ENCODE measurements around the gene E2F3.

Gene E2F3

DNA sequence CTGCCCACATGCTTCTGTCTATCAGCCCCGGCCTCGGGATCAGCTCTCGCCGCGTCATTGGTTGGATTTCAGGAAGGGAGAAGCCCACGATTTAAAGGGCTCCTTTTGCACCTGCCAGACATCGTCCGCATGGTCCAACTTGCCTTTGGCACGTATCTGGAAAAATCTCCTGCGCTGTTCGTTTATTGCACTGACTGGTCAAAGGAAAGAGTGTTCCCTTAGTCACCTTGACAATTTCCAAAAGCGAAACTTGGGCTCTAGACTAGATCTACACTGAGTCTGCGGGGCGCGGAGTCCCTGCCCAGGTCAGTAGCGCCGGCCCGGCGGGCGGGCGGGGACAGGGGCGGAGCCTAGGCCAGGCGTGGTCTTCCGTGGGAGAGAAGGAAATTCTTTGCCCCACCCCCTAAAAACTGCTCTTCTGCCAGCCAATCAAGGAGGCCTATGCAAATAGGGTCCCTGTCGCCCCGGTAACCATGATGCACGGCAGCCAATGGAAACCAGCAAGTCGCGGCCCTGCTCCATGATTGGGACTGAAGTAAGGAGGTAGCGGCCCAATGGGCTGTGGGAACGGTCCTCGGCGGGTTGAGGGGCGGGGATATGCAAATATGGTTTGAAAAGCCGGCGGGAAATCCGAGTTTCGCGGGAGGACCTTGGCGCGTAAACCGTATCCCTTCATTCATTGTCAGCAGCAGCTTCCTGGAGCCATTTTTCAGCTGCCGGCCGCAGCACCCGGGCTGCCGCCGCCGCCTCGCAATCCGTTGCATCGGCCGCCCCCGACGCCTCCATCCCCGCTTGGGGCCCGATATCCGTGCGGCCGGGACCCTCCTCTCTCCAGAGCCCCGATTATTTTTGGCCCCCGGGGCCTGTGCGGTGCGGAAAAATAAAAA is at the start of gene E2F3:
E2F3 (plus strand) TSS at position 675 of the 887 bp plus-strand sequence. CDS start 354 bp downstream, outside the sequence.
- ChIA-PET POLR2A (no interaction called here), CTCF (interaction anchor here (0.8 kb wide), 2 partner anchors 12 to 126 kb away, joined by 3 to 4 read pairs; no protein-coding TSS in a partner anchor)
- peak; percentile 99 for DNase-seq (ENCODE audit: low read depth, low spot score)
- TF ChIP-seq, protein P1, sequence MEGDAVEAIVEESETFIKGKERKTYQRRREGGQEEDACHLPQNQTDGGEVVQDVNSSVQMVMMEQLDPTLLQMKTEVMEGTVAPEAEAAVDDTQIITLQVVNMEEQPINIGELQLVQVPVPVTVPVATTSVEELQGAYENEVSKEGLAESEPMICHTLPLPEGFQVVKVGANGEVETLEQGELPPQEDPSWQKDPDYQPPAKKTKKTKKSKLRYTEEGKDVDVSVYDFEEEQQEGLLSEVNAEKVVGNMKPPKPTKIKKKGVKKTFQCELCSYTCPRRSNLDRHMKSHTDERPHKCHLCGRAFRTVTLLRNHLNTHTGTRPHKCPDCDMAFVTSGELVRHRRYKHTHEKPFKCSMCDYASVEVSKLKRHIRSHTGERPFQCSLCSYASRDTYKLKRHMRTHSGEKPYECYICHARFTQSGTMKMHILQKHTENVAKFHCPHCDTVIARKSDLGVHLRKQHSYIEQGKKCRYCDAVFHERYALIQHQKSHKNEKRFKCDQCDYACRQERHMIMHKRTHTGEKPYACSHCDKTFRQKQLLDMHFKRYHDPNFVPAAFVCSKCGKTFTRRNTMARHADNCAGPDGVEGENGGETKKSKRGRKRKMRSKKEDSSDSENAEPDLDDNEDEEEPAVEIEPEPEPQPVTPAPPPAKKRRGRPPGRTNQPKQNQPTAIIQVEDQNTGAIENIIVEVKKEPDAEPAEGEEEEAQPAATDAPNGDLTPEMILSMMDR (IDR thresholded peaks at IDR 0.05; ENCODE audit: insufficient read depth, low read length, missing control alignments), result no peak
- peak within 1 kb of the TSS; percentile 78 for H3K4me3 ChIP-seq (ENCODE audit: low read depth, low read length)

DNA sequence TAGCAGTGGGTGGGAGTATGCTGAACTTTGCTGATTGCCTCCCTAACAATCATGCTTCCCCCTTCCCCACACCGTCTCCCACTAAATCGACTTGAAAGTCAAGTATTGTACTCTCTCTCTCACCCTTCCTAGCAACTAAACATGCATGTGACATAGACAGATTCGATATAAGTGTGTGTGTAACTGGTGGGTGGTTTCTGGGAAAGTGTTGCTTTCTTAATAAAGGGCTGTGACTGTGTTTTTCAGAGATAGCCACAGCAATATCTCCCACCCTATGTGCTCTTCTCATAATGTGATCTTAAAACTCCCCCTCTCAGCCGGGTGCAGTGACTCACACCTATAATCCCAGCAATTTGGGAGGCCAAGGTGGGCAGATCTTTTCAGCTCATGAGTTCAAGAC is 49.3 kb upstream of the E2F3 start:
- TF ChIP-seq, protein P1 (IDR thresholded peaks at IDR 0.05; ENCODE audit: insufficient read depth, low read length, missing control alignments), result no peak
- CTCF ChIA-PET, result no interaction called here
- H3K4me3 ChIP-seq (ENCODE audit: low read depth, low read length), result no peak overlapping the region
- POLR2A ChIA-PET, result no interaction called here
- no peak for DNase-seq (ENCODE audit: low read depth, low spot score)

DNA sequence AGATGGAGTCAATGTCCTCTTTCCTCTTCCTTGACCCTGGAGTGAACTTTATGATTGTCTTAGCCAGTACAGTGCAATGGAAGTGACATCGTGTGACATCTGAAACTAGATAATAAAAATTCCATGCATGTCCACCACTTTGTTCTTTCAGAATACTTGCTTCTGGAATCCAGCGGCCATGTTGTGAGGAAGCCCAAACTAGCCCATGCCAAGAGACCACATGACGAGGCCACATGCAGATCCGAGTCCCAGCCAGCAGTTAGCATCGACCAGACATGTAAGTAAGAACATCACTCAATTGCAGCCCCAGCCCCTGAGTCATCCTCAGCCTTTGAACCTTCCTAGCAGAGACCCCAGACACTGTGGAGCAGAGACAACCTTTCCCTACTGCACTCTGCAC is 48.5 kb upstream of the E2F3 start:
- ChIA-PET CTCF (no interaction called here), POLR2A (no interaction called here)
- H3K4me3 ChIP-seq (ENCODE audit: low read depth, low read length), result no peak overlapping the region
- no peak for DNase-seq (ENCODE audit: low read depth, low spot score)
- TF ChIP-seq, protein P1 (IDR thresholded peaks at IDR 0.05; ENCODE audit: insufficient read depth, low read length, missing control alignments), result no peak

DNA sequence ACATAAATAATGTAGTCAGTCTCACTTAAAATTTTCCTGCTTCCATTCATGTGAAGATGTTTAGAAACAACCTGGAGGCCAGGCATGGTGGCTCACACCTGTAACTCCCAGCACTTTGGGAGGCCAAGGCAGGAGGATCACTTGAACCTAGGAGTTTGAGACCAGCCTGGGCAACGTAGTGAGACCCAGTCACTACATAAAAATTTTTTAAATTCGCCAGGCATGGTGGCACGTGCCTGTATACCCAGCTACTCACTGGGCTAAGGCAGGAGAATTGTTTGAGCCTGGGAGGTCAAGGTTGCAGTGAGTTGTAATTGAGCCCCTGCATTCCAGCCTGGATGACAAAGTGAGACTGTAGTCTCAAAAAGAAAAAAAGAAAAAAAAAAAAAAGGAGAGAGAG is 47.3 kb upstream of the E2F3 start:
- no peak for DNase-seq (ENCODE audit: low read depth, low spot score)
- no peak overlapping the region for H3K4me3 ChIP-seq (ENCODE audit: low read depth, low read length)
- TF ChIP-seq, protein P1 (IDR thresholded peaks at IDR 0.05; ENCODE audit: insufficient read depth, low read length, missing control alignments), result no peak
- POLR2A ChIA-PET, result no interaction called here
- CTCF ChIA-PET, result no interaction called here

DNA sequence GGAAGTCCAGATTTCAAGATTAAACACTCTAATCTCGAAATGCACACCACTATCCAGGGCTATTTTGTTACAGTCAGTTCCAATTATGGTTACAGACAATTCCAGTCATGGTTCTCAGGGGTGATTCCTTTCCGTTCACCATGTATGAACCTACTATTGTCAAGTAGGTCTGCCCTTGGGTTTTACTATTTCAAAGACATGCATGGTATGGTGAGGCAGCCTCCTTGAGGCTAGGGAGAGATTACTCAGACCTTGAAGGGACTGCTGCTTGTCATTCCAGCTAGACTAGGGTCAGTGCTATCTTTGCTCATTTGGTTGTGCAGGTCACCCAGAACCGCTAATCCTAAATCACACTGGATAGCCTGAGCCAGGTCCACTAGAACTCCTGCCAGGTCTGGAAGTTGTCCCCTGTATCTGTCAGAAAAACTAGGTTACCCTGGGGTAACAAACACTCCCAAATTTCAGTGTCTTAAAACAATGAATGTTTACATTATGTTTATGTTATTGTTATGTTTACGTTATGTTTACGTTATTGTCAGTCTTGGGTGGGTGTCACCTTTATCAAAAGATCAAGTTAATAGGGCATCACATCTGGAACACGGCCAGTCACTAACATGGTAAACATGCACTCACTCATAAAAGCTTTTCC is 41.1 kb upstream of the E2F3 start:
- ChIA-PET POLR2A (no interaction called here), CTCF (no interaction called here)
- TF ChIP-seq, protein P1 (IDR thresholded peaks at IDR 0.05; ENCODE audit: insufficient read depth, low read length, missing control alignments), result no peak
- DNase-seq (ENCODE audit: low read depth, low spot score), result no peak
- no peak overlapping the region for H3K4me3 ChIP-seq (ENCODE audit: low read depth, low read length)

DNA sequence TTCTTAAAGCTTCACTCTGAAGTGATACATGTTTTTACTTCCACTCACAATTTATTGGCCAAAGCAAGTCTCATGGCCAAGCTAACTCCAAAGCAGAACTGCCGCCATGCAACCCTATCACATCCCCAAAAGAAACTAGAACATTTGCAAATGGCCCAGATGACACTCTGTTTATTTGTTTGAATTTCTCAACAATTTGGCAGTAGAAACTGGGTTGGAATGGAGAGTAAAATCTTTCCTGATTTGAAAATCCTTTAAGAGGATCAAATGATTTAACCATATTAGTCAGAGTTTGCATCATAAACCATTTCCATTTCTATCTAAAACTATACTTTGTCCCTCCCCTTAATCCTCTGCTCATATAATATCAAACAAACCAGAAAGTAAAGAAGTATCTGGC is 39.1 kb upstream of the E2F3 start:
- POLR2A ChIA-PET, result no interaction called here
- TF ChIP-seq, protein P1 (IDR thresholded peaks at IDR 0.05; ENCODE audit: insufficient read depth, low read length, missing control alignments), result no peak
- no peak for DNase-seq (ENCODE audit: low read depth, low spot score)
- CTCF ChIA-PET, result no interaction called here
- H3K4me3 ChIP-seq (ENCODE audit: low read depth, low read length), result no peak overlapping the region

Data from AG04449 (cell line).